NCI-H2029 (cell line): ENCODE measurements around the gene LDHAL6A.
"Not testable (repeated sequence)": the region's sequence is repeated elsewhere in the genome, so short reads cannot be mapped to it uniquely, and the experiment has no call there.

Source experiments
- DNase-seq: peaks from one replicate; lab custom pipeline; 2025; lab: John Stamatoyannopoulos, UW

LDHAL6A gene

DNA sequence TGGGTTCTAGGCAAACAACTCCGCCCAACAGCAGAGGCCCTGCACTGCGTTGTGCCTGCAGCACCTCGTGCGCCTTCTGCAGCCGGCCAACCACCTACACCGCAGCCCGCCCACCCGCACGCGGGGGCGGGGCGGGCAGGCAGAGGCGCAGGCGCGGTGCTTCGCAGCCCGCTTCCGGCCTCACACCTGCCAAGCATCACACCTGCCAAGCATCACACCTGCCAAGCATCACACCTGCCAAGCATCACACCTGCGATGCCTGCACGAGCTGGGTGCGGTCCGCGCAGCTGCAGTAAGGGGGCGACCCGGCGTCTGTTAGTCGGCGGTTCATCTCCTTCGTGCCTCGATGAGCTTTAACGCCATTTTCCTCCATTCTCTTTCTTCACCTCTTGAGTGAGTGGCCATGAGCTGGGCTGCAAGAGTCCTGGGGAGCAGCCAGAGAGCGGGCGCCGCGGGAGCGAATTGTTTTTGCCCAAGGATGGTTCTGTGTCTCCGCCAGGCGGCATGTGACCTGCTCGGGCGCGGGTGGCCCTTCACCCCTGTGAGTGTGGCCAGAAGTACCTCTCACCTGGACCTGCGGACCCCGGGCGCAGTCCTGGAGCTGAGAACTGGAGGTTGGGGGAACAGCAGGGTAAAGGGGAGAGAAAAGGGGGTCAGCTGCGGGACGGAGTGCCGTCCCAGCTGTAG is at the start of gene LDHAL6A:
Gene LDHAL6A, plus strand, starts transcription at position 171 of the 687 bp plus-strand sequence. CDS start 825 bp downstream, outside the sequence.
- no peak for DNase-seq

DNA sequence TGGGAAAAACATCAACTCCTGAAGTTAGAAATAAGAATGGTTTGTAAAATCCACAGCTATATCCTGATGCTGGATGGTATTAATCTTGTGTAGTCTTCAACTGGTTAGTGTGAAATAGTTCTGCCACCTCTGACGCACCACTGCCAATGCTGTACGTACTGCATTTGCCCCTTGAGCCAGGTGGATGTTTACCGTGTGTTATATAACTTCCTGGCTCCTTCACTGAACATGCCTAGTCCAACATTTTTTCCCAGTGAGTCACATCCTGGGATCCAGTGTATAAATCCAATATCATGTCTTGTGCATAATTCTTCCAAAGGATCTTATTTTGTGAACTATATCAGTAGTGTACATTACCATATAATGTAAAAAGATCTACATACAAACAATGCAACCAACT is 48.3 kb upstream of the LDHAL6A start:
- not testable (repeated sequence) for DNase-seq

DNA sequence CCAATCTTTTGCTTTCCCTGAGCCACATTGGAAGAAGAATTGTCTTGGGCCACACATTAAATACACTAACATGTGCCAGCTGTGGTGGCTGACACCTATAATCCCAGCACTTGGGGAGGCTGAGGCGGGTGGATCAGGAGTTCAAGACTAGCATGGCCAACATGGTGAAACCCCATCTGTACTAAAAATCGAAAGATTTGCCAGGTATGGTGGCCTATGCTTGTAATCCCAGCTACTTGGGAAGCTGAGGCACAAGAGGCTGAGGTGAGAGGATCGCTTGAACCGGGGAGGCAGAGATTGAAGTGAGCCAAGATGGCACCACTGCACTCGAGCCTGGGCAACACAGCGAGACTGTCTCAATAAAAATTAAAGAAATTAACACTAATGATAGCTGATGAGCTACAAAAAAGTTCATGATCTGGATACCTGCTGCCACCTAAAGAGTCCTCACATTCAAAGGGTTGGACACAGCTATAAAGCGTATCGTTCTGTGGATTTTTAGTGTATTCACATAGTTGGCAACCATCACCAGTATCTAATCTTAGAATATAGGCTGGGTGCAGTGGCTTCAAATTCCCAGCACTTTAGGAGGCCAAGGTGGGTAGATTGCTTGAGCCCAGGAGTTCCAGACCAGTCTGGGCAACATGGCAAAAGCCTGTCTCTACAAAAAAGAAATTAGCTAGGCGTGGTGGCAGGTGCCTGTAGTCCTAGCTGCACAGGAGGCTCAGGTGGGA is 46.9 kb upstream of the LDHAL6A start:
- DNase-seq, result no peak

DNA sequence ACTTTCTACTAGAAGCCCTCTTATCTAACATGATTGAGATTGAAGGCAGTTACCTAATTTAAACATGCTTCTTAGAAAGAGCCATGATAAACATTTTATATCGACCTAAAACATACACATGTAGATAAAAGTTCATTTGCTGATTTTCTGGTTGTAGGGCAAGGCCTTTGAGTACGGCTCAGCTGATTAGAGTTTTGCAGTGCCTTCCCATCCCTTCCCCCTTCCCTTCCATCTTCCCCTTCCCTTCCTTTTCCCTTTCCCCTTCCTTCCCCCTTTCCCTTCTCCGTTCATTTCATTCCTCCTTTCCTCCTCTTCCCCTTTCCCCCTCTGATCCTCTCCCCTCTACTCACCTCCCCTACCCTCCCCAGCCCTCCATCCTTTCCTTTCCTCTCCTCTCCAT is 39.2 kb upstream of the LDHAL6A start:
- DNase-seq, result no peak

DNA sequence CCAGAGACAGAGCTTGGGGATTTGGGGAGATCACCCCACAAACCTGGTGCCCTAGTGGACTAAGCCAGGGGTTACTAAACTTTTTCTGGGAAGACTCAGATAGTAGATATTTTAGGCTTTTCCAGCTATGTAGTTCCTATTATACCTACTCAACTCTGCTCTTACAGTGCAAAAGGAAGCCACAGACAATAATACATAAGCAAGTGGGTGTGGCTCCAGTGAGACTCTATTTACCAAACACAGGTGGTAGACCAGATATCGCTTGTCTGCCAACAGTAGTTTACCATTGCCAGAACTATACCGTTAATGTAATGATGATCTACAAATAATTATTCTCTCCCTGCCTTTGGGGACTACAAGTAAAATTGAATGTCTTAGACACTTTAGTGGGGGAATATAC is 36.6 kb upstream of the LDHAL6A start:
- no peak for DNase-seq

DNA sequence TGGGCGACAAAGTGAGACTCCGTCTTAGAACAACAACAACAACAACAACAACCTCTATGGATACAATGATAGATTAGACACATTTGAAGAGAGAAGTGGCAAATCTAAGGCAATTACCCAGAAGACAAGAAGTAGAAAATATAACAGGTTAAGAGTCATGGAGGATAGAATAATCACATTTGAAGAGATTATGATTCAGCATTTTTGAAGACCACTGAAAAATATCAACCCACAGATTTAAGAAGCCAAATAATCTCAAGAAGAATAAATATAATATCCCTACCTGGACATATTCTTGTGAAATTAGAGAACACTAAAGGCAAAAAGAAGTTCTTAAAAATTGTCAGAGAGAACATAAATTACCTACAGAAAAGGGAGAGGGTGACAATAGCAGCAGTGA is 35.6 kb upstream of the LDHAL6A start:
- DNase-seq, result no peak

DNA sequence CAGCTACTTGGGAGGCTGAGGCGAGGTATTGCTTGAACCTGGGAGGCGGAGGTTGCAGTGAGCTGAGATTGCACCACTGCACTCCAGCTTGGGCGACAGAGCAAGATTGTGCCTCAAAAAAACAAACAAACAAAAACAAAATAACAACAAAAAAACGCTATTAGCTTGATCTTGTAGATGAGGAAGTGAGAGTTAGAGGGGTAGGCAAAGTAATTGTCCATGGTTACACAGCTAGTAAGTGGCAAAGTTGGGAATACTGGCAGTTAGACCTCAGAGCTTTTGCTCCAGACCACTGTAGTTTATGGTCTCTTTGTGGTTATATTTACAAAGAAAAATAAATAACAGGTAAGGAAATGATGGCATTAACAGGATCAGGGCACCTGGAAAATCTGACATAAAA is 28.4 kb upstream of the LDHAL6A start:
- no peak for DNase-seq

DNA sequence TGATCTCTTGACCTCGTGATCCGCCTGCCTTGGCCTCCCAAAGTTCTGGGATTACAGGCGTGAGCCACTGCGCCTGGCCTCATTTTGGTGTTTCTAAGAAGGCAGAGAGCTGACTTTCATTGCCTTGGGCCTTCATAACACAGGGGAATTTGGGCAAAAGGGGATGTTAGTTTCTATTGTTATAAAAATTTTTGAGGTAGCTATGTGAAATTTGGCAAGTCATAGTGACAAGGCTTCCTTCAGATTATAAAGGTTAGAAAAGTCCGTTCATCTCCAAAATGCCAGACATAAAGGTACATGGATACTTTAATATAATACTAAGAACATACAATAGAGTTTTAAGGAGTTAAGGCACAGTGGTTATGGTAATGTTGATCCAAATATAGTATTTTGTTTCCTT is 26.3 kb upstream of the LDHAL6A start:
- DNase-seq, result no peak

DNA sequence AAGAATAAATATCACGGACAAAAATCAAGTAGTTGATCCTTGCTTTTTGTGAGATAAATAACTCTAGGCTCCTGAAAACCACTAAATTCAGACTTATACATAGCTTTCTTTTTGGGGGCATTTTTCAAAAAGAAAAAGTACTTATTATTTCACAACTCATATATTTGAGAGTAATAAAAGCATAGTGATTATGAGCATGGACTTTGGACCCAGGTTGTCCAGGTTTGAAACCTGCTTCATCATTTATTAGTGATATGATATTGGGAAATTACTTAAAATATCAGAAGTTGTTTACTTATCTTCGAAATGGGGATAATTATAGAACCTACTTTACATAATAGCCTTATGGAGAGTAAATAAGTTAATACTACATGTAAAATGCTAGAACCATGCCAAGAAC is 17.0 kb upstream of the LDHAL6A start:
- DNase-seq, result no peak

DNA sequence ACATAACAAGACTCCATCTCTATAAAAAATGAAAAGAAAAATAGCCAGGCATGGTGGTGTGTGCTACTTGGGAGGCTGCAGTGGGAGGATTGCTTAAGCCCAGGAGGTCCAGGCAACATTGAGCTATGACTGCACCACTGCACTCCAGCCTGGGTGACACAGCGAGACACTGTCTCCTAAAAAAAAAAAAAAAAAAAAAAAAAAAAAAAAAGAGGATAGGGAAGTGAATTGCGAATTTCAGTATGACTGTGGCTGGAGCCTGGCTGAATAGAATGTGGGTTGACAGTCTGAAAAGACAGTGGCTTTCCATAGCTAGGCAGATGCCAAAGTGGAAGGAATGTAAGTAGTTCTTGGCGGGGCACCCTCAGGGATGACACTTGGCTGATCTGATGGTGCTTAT is 6.4 kb upstream of the LDHAL6A start:
- no peak for DNase-seq

DNA sequence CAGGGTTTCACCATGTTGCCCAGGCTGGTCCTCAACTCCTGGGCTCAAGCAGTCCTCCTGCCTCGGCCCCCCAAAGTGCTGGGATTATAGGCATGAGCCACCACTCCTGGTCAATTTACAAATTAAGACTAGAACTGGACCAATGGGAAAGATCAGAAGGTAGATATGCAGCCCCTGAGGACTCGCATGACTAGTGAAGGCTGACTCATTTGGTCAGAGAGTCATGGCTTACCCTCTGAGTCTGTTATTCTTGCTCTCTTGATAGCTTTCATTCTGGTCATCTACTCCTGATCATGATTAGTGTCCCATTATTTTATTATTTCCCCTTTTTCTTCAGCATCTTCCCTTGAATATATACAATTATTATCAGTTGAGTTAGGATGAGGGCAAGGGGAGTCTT is 2.7 kb upstream of the LDHAL6A start:
- no peak for DNase-seq

DNA sequence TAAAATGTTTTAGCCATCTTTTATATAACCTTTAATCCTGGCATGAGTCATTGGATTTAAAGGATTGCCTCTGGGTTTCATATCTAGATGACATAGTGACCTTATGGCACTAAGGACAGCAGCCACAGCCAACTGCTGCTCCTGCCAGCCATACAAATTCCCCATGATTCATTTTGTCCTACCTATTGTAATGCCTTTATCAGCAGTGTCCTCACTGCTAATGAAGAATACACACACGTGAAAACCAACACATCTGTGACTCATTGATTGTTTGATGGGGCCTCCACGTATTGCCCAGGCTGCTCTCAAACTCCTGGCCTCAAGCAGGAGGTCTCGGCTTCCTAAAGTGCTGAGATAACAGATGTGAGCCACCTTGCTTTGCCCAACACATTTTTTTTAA is 1.8 kb downstream of the LDHAL6A start:
- no peak for DNase-seq

DNA sequence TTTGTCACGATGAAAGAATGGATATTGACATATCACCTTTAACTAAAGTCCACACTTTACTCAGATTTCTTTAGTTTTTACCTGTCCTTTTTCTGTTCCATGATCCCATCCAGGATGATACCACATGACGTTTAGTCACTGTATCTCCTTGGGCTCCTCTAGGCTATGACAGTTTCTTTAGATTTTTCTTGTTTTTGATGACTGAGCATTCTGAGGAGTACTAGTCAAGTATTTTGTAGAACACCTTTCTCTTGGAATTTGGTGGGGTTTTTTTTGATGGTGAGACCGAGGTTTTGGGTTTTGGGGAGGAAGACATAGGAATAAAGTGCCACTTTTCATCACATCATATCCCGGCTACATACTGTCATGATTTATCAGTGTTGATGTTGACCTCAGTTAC is 4.0 kb downstream of the LDHAL6A start:
- no peak for DNase-seq

DNA sequence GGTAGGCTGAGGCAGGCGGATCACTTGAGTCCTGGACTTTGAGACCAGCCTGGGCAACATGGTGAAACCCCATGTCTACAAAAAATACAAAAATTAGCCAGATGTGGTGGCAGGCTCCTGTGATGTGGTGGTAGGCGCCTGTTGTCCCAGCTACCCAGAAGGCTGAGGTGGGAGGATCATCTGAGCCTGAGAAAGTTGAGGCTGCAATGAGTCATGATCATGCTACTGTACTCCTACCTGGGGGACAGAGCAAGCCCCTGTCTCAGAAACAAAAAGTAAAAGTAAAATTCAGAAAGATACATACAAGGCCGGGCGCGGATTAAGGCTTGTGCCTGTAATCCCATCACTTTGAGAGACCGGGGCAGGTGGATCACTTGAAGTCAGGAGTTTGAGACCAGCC is 6.3 kb downstream of the LDHAL6A start:
- no peak for DNase-seq

DNA sequence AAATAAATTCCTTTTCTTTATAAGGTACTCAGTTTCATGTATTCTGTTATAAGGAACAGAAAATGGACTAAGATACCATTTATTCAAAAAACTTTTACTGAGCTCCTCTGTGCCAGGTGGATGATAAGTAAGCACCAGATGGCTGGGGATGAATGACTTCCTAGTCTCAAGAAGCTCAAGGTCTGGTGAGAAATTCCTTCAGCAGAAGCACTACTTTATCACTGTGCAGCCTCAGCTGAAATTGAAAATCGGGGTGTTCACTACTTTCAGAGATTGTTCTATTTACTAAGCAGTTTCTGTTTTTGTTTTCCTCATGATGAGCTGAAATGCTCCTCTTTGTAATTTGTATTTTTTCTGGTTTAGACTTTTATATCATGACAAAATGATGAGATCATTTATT is 7.8 kb downstream of the LDHAL6A start:
- no peak for DNase-seq

DNA sequence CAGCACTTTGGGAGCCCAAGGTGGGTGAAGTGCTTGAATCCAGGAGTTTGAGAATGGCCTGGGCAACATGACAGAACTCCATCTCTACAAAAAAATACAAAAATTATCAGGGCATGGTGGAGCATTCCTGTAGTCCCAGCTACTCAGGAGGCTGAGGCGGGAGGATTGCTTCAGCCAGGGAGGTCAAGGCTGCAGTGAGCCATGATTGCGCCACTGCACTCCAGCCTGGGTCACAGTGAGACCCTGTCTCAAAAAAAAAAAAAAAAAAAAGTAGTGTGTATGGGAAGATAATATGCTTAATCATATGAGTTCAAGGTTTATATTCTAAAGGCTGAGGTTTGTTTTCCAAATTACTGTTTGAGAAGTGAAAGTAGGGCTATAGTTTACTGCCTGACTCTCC is 10.7 kb downstream of the LDHAL6A start:
- DNase-seq, result no peak

DNA sequence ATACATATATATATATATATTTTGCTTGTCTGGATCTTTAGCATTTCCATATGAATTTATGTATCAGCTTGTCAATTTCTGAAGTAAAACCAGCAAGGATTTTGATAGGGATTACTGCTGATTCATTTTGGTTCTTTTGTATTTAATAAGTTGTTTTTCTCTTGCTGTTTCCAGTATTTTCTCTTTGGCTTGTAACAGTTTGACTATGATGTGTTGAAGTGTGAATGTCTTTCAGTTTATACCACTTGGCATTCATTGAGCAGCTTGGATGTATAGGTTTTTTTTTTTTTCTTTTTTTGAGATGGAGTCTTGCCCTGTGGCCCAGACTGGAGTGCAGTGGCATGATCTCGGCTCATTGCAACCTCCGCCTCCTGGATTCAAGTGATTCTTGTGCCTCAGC is 12.4 kb downstream of the LDHAL6A start:
- DNase-seq, result no peak

DNA sequence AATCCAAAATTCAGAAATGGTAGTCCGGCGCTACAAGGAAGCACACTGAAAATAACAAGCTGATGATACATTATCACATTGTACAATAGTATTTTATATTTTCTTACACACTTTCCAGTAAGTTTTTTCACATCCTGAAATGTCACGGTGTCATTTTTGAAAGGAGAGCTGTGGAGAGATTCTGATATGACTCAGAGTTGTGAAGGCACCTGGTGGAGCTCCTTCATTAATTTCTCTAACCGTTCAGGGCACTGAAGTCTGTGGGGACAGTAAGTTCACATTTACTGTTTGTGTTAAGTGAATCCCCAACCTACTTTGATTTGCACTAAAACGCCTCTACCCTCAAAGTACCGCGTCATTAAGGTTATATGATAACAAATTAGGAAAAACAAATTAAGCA is 13.3 kb downstream of the LDHAL6A start:
- no peak for DNase-seq

DNA sequence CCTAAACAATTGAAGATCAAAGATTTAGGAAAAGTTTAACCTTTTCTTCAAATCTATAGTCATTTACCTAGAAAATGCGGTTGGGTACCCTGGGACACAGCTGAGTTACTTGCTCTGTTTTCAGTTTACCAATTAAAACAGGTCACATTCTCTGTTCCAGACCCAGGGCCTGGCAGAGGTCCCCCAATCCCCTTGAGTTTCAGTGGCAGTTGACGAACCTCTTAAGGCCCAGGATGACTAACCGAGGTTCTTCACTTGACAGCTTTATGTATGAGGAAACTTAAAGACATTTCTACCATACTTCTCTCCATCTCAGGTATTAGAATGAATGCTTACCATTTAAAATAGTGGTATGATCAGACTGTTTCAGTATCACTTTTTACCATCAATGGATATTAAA is 16.3 kb downstream of the LDHAL6A start:
- no peak for DNase-seq

DNA sequence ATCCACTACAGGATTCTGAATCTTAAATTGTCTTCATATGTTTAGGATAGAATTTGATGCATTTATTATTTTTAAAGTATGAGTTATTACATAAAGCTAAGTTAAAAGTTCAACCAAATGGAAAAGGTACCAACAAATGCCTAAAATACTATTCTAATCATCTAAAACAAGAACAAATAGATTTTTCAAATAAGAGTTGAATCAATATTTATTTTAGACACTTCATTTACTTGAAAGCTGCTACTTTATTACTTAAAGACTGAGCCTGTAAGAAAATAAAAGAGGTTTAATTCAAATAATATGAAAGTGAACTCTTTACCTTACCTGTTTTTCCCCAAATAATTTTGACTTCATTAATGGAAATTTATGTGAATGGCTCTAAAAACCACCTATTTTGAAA is 16.9 kb downstream of the LDHAL6A start:
- DNase-seq, result no peak

DNA sequence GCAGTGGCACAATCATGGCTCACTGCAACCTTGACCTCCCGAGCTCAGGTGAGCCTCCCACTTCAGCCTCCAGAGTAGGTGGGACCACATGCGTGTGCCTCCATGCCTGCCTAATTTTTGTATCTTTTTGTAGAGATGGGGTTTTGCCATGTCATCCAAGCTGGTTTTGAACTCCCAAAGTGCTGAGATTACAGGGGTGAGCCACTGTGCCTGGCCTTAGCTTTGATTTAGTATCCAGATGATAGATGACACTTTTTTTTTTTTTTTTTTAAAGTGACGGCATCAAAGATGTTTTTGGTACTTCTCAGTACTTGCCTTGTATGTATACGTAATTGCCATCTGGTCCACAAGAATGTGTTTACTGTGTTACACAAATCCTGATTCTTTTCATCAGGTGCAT is 23.4 kb downstream of the LDHAL6A start:
- no peak for DNase-seq

DNA sequence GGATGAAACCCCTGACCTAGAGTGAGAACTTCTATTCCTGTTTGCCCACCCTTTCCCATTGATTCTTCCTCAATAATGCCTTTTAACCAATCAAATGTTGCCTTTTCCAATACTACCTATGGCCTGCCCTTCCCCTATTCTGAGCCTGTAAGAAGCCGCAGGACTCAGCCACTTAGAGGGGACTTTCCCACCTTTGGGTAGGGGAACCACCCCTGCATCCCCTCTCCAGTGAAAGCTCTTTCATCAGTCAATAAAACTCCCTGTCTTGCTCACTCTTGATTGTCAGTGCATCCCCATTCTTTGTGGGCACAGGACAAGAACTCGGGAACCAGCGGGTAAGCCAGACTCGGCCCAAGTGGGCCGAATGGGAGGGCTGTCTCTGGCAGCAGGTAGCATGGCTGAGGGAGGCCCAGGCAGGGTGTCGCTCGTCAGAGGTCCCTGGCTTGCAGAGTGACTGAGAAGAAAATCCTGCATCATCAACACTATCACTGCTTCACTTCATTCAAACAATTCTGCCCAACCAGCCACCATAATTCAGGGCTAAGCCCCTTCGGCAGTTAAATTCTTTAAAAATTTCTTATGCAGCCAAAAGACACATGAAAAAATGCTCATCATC is 30.4 kb downstream of the LDHAL6A start:
- DNase-seq, result no peak

DNA sequence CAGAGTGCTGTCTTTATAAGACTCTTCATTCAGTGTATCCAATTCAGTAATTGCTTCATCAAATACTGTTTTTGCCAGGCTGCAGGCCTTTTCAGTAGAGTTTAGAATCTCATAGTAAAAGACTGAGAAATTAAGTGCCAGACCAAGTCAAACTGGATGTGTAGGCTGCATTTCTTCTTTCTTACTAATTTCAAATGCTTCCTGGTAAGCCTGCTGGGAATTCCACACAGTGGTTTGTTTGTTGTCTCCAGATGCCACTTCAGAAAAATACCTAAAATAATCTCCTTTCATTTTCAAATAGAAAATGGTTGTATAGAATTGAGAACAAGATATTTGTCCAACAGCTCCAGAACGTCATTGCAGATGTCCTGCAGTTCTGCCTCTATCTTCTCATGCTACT is 34.7 kb downstream of the LDHAL6A start:
- no peak for DNase-seq
